ENCODE measurements around the gene CRYZL1.

Gene CRYZL1

GRCh38 chr21:33662046-33662445 lies 20.5 kb upstream of the CRYZL1 start:
- in situ Hi-C loops (cut with MboI; ENCODE audit: low sequenced_read_pairs): no loop called here

GRCh38 chr21:33661146-33661545 lies 19.6 kb upstream of the CRYZL1 start:
- in situ Hi-C loops (cut with MboI; ENCODE audit: low sequenced_read_pairs): no loop called here

- in situ Hi-C loops (cut with MboI; ENCODE audit: low sequenced_read_pairs): no loop called here
These were observed 18.9 kb upstream of the CRYZL1 start for GRCh38 chr21:33660406-33660805.

- in situ Hi-C loops (cut with MboI; ENCODE audit: low sequenced_read_pairs): no loop called here
These were observed 18.0 kb upstream of the CRYZL1 start for GRCh38 chr21:33659568-33659949.

- in situ Hi-C loops (cut with MboI; ENCODE audit: low sequenced_read_pairs): no loop called here
These were observed 17.5 kb upstream of the CRYZL1 start for GRCh38 chr21:33658919-33659567.

- in situ Hi-C loops (cut with MboI; ENCODE audit: low sequenced_read_pairs): no loop called here
These were observed 15.7 kb upstream of the CRYZL1 start for GRCh38 chr21:33657124-33657820.

GRCh38 chr21:33655588-33656221 lies 14.2 kb upstream of the CRYZL1 start:
- in situ Hi-C loops (cut with MboI; ENCODE audit: low sequenced_read_pairs): no loop called here

- in situ Hi-C loops (cut with MboI; ENCODE audit: low sequenced_read_pairs): no loop called here
These were observed 12.9 kb upstream of the CRYZL1 start for GRCh38 chr21:33654412-33654811.

GRCh38 chr21:33651965-33652680 lies 10.6 kb upstream of the CRYZL1 start:
- in situ Hi-C loops (cut with MboI; ENCODE audit: low sequenced_read_pairs): no loop called here

- in situ Hi-C loops (cut with MboI; ENCODE audit: low sequenced_read_pairs): no loop called here
These were observed 9.5 kb upstream of the CRYZL1 start for GRCh38 chr21:33650929-33651509.

GRCh38 chr21:33650230-33650629 lies 8.7 kb upstream of the CRYZL1 start:
- in situ Hi-C loops (cut with MboI; ENCODE audit: low sequenced_read_pairs): no loop called here

- in situ Hi-C loops (cut with MboI; ENCODE audit: low sequenced_read_pairs): no loop called here
These were observed 7.0 kb upstream of the CRYZL1 start for GRCh38 chr21:33648555-33648954.

GRCh38 chr21:33647587-33647986 lies 6.0 kb upstream of the CRYZL1 start:
- in situ Hi-C loops (cut with MboI; ENCODE audit: low sequenced_read_pairs): no loop called here

- in situ Hi-C loops (cut with MboI; ENCODE audit: low sequenced_read_pairs): no loop called here
These were observed 4.2 kb upstream of the CRYZL1 start for GRCh38 chr21:33645730-33646129.

GRCh38 chr21:33644383-33645074 lies 3.0 kb upstream of the CRYZL1 start:
- in situ Hi-C loops (cut with MboI; ENCODE audit: low sequenced_read_pairs): no loop called here

GRCh38 chr21:33643658-33644311 lies 2.2 kb upstream of the CRYZL1 start:
- in situ Hi-C loops (cut with MboI; ENCODE audit: low sequenced_read_pairs): no loop called here

- in situ Hi-C loops (cut with MboI; ENCODE audit: low sequenced_read_pairs): no loop called here
These were observed 1.5 kb upstream of the CRYZL1 start for GRCh38 chr21:33642896-33643657.

GRCh38 chr21:33642027-33642895 lies 720 bp upstream of the CRYZL1 start, which contains the start of gene ITSN1:
Gene ITSN1 (plus strand): TSS chr21:33642501. CDS start chr21:33718829, 76,328 bp downstream.
- in situ Hi-C loops (cut with MboI; ENCODE audit: low sequenced_read_pairs): no loop called here
